HepG2 (cell line): ENCODE measurements around the gene LRRC10B. TPM values are rescaled to one million over a fixed set of nuclear protein-coding genes. Genes with fewer than 3 reads are reported as not detected.

ENCODE experiments used
- ATAC-seq: fragments of 200-7000 bp; cut with Tn5 transposase; 3 replicates; pipeline ENCODE4 v1.9.1; 2020; ENCODE audit warnings: mild to moderate bottlenecking, moderate library complexity
- BruUV-seq: library from RNA; stranded (reverse); fragments of 400-500 nt; replicated peaks from 2 replicates; lab custom pipeline; 2021; lab: Mats Ljungman, UMichigan
- CTCF ChIA-PET: fragments of 300-600 bp; formaldehyde crosslinking; extraction: SDS; loops from one replicate; lab custom pipeline; 2021; ENCODE audit warnings: low total read pairs, inconsistent platforms, low intra/inter-chr PET ratio; lab: Yijun Ruan, JAX
- POLR2A ChIA-PET: fragments of 350-600 bp; sonication (Branson Sonifier 250); formaldehyde crosslinking; loops from one replicate; lab custom pipeline; 2020; ENCODE audit warnings: antibody characterized with exemption, inconsistent platforms; lab: Yijun Ruan, JAX
- DNase-seq: peaks from one replicate; pipeline ENCODE4 v3.0.0-alpha.2; 2015; ENCODE audit warnings: low spot score
- FAIRE-seq: peaks from 3 replicates; lab custom pipeline; 2011; peaks lifted over from hg19 to GRCh38; lab: Jason Lieb, UNC
- H2AFZ ChIP-seq: one replicate; pipeline ENCODE4 v1.6.1; 2011; ENCODE audit warnings: low read length, inconsistent platforms
- H3K27ac ChIP-seq: fragments of 300-600 bp; 3 replicates; pipeline ENCODE4 v1.8.0; 2011; ENCODE audit warnings: mixed run types, mild to moderate bottlenecking, mixed read lengths, low read length, inconsistent platforms; ENCODE audit not compliant: insufficient read depth; ENCODE audit errors: extremely low read length
- H3K27me3 ChIP-seq, 2 experiments: fragments of 200-600 bp in 1 of 2; 2 replicates in 1 of 2; 3 replicates in 1 of 2; pipeline versions ENCODE4 v1.6.0 to v1.8.0; 2011; ENCODE audit warnings: low read length in 2 of 2, mild to moderate bottlenecking in 2 of 2, moderate library complexity in 2 of 2, inconsistent platforms in 1 of 2; ENCODE audit not compliant: insufficient read depth in 2 of 2, control insufficient read depth in 1 of 2
- H3K36me3 ChIP-seq, 2 experiments: fragments of 200-600 bp in 1 of 2; replicated peaks in 1 of 2; 2 replicates in 1 of 2; 3 replicates in 1 of 2; pipeline versions ENCODE4 v1.5.1 to v1.8.0; 2011; ENCODE audit warnings: low read length in 2 of 2, inconsistent platforms in 1 of 2; ENCODE audit not compliant: insufficient read depth in 2 of 2, control insufficient read depth in 1 of 2
- H3K4me1 ChIP-seq: 2 replicates; pipeline ENCODE4 v1.5.1; 2012; ENCODE audit warnings: low read length, inconsistent platforms; ENCODE audit not compliant: insufficient read depth
- H3K4me2 ChIP-seq: 2 replicates; pipeline ENCODE4 v1.6.0; 2011; ENCODE audit warnings: low read depth, low read length, inconsistent platforms
- H3K4me3 ChIP-seq, 3 experiments: fragments of 200-600 bp in 1 of 3; sonication (generic), shearing (Covaris generic) in 1 of 3; replicated peaks in 1 of 3; 2 replicates each; pipeline ENCODE4 v1.5.1; 2011 to 2016; ENCODE audit warnings: low read length in 3 of 3, inconsistent platforms in 2 of 3, low read depth in 2 of 3, mild to moderate bottlenecking in 2 of 3, control low read depth in 1 of 3, mixed read lengths in 1 of 3; ENCODE audit not compliant: insufficient read depth in 1 of 3
- H3K79me2 ChIP-seq: one replicate; pipeline ENCODE4 v1.6.1; 2011; ENCODE audit warnings: low read length, inconsistent platforms; ENCODE audit not compliant: insufficient read depth
- H3K9ac ChIP-seq: 2 replicates; pipeline ENCODE4 v1.6.0; 2011; ENCODE audit warnings: mild to moderate bottlenecking, low read depth, low read length, inconsistent platforms; ENCODE audit not compliant: insufficient read depth
- H3K9me3 ChIP-seq: 2 replicates; pipeline ENCODE4 v1.5.1; 2012; ENCODE audit warnings: mild to moderate bottlenecking, low read length
- H4K20me1 ChIP-seq: 2 replicates; pipeline ENCODE4 v1.6.0; 2011; ENCODE audit warnings: inconsistent platforms, mild to moderate bottlenecking, low read length, moderate library complexity; ENCODE audit not compliant: insufficient read depth
- EP300 ChIP-seq, 3 experiments: sonication (generic) in 1 of 3; formaldehyde crosslinking in 1 of 3; IDR thresholded peaks; 2 replicates each; pipeline versions ENCODE4 v1.5.1 to v1.6.1; 2011 to 2020; ENCODE audit warnings: low read depth in 2 of 3, low read length in 2 of 3, borderline replicate concordance in 1 of 3, improper control_type of control experiment in 1 of 3, mild to moderate bottlenecking in 1 of 3, missing genetic modification reagents in 1 of 3, moderate library complexity in 1 of 3
- REL ChIP-seq: sonication (generic); formaldehyde crosslinking; conservative IDR thresholded peaks from 2 replicates; pipeline ENCODE4 v1.8.0; 2022; ENCODE audit warnings: mild to moderate bottlenecking, missing genetic modification reagents, moderate library complexity
- SP4 ChIP-seq: sonication (generic); formaldehyde crosslinking; IDR thresholded peaks from 2 replicates; pipeline ENCODE4 v1.8.1; 2023; ENCODE audit warnings: mild to moderate bottlenecking, missing genetic modification reagents
- TEAD2 ChIP-seq: sonication (generic); formaldehyde crosslinking; IDR thresholded peaks from 2 replicates; pipeline ENCODE4 v1.9.0; 2021; ENCODE audit warnings: missing genetic modification reagents
- U2AF1 ChIP-seq: fragments of 200-400 bp; formaldehyde crosslinking; optimal IDR thresholded peaks from 2 replicates; pipeline ENCODE3; 2017; ENCODE audit warnings: mild to moderate bottlenecking, low read depth, low read length
- XRCC5 ChIP-seq: fragments of 200-400 bp; formaldehyde crosslinking; optimal IDR thresholded peaks from 2 replicates; pipeline ENCODE3; 2017; ENCODE audit warnings: mild to moderate bottlenecking, low read length
- ZBTB8A ChIP-seq: sonication (generic); formaldehyde crosslinking; IDR thresholded peaks from 2 replicates; pipeline ENCODE4 v1.4.0; 2020; ENCODE audit warnings: mild to moderate bottlenecking, low read depth, missing genetic modification reagents, borderline replicate concordance
- ZNF605 ChIP-seq: sonication (generic); formaldehyde crosslinking; IDR thresholded peaks from 2 replicates; pipeline ENCODE4 v1.8.0; 2022; ENCODE audit warnings: mild to moderate bottlenecking, missing genetic modification reagents
- ZNF792 ChIP-seq: IDR thresholded peaks from 2 replicates; pipeline ENCODE4 v1.6.1; 2016
- WGBS: methylation state at CpG from one replicate; pipeline ENCODE4 v1.1.6; 2017; ENCODE audit warnings: low lambda C conversion rate; 5-methylcytosine and 5-hydroxymethylcytosine counted together
- in situ Hi-C: cut with HindIII; loops from 2 replicates; pipeline ENCODE4 v1.10.0; 2017; ENCODE audit warnings: low pct_unique_long_range_greater_than_20kb; ENCODE audit not compliant: extremely low pct_ligation_motif_present
- intact Hi-C: fragments of 100-400 bp; cut with micrococcal nuclease; formaldehyde crosslinking; loops from one replicate; pipeline ENCODE4 v1.10.0; 2022; ENCODE audit not compliant: unreplicated experiment
- polyA plus RNA-seq, 8 experiments: library from polyadenylated mRNA; depleted of rRNA in 3 of 8; stranded (reverse) in 7 of 8; unstranded in 1 of 8; fragments of >200 nt; fragmentation: Illumina TruSeq in 4 of 8; extraction: Trizol in 4 of 8; gene quantifications; 2 replicates each; pipeline versions ENCODE4 v1.2.1 to v1.2.3, GENCODE V29; 2011 to 2016; ENCODE audit warnings: low read depth in 4 of 8, missing spikeins in 1 of 8, mixed read lengths in 1 of 8; ENCODE audit not compliant: insufficient read depth in 1 of 8
- total RNA-seq, 5 experiments: library from RNA; depleted of rRNA; stranded (reverse); fragments of >200 nt; fragmentation: Illumina TruSeq; extraction: Trizol; gene quantifications; 2 replicates each; pipeline ENCODE4 v1.2.3, GENCODE V29; 2016; ENCODE audit warnings: low read depth in 1 of 5
- TF ChIP-seq, protein P1 (sequence below): IDR thresholded peaks from 2 replicates; pipeline ENCODE4 v1.6.1; 2012; ENCODE audit warnings: inconsistent platforms
- TF ChIP-seq, protein P2 (sequence below): sonication (generic); formaldehyde crosslinking; IDR thresholded peaks from 2 replicates; pipeline ENCODE4 v1.4.0; 2020; ENCODE audit warnings: mild to moderate bottlenecking, missing genetic modification reagents

The LRRC10B gene
- total and polyA plus RNA-seq, 2 of the 13 experiments (the other 11 are each of a cell fraction or from before 2014, with no cell fraction given) = not detected

DNA sequence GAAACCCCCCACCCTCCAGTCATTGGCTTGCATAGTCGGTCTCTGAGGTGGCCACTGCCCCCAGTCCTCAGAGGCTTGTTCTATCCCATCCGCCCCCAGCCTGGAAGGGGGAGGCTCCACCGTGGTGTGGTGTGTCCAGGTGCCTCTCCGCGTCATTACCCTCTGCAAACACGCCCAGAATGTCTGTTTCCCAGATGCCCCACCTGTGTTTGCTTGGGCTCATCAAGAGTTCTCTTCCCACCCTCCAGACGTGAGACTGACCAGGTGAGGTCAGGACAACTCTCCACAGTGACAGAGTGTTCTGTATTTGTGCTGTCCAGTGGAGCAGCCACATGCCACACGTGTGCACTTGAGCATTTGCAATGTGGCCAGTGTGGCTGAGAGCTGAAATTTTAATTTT lies 24.9 kb downstream of the LRRC10B start:
- H3K27me3 ChIP-seq = peaks cover 0 to 6% of the 10 kb centered on the region in 2 experiments; a peak in 2 of 5 replicates
- no peaks in the 10 kb centered on the region for H3K9me3 ChIP-seq
- ChIA-PET POLR2A (no interaction called here), CTCF (no interaction called here)
- intact Hi-C loops (no loop called here), in situ Hi-C loops (loop anchor here (5.0 kb wide), 1 partner anchor 104 kb away; no protein-coding TSS in a partner anchor)
- no peak for TF ChIP-seq REL
- no peak for TF ChIP-seq U2AF1
- no peak for TF ChIP-seq SP4 (CRISPR knock-in tag)
- TF ChIP-seq, protein P1, sequence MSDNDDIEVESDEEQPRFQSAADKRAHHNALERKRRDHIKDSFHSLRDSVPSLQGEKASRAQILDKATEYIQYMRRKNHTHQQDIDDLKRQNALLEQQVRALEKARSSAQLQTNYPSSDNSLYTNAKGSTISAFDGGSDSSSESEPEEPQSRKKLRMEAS = no peak
- no peak for TF ChIP-seq ZNF792 (CRISPR knock-in tag)
- TF ChIP-seq XRCC5 = no peak
- TF ChIP-seq TEAD2 (CRISPR knock-in tag) = no peak
- TF ChIP-seq, protein P2, sequence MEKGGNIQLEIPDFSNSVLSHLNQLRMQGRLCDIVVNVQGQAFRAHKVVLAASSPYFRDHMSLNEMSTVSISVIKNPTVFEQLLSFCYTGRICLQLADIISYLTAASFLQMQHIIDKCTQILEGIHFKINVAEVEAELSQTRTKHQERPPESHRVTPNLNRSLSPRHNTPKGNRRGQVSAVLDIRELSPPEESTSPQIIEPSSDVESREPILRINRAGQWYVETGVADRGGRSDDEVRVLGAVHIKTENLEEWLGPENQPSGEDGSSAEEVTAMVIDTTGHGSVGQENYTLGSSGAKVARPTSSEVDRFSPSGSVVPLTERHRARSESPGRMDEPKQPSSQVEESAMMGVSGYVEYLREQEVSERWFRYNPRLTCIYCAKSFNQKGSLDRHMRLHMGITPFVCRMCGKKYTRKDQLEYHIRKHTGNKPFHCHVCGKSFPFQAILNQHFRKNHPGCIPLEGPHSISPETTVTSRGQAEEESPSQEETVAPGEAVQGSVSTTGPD (CRISPR knock-in tag) = no peak
- no peak for TF ChIP-seq ZBTB8A
- no peak for TF ChIP-seq ZNF605 (CRISPR knock-in tag)
- no peak for TF ChIP-seq EP300 (IDR thresholded peaks at IDR 0.05; ENCODE audit: low read depth in 2 of 2, low read length in 2 of 2)
- no peak for TF ChIP-seq EP300 (CRISPR knock-in tag; IDR thresholded peaks at IDR 0.05; ENCODE audit: borderline replicate concordance)
- ATAC-seq (no peak), DNase-seq (no peak), FAIRE-seq (no peak)
- no peaks in the 10 kb centered on the region for H3K79me2 ChIP-seq
- no peak overlapping the region for H3K9ac ChIP-seq
- no peak overlapping the region for H3K4me3 ChIP-seq
- BruUV-seq = no TSS peak
- no peak overlapping the region for H3K27ac ChIP-seq
- peaks cover 45% of the 10 kb centered on the region for H3K4me1 ChIP-seq
- no peaks in the 10 kb centered on the region for H3K36me3 ChIP-seq
- H2AFZ ChIP-seq = no peak overlapping the region
- H3K4me2 ChIP-seq = no peak overlapping the region
- 18% methylated on average over 7 of the region's 8 CpGs for WGBS
- H4K20me1 ChIP-seq = no peaks in the 10 kb centered on the region
